CD14-positive monocyte (primary cell): ENCODE measurements around the gene AP5B1. TPM values are rescaled to one million over a fixed set of nuclear protein-coding genes. Genes with fewer than 3 reads are reported as not detected.

Experiments
- DNase-seq, 3 donors: peaks; one replicate each; pipeline ENCODE4 v3.0.0-alpha.2; 2011 to 2022
- H2AFZ ChIP-seq: 2 replicates; pipeline ENCODE4 v1.6.0; 2012; ENCODE audit warnings: mild to moderate bottlenecking, low read depth, low read length, inconsistent platforms; ENCODE audit not compliant: insufficient read depth, poor library complexity, severe bottlenecking
- H3K27ac ChIP-seq, 2 donors: 1 replicate in 1 of 2; 2 replicates in 1 of 2; pipeline ENCODE4 v1.5.1; 2012 to 2013; ENCODE audit warnings: low read length in 2 of 2, control low read depth in 1 of 2, inconsistent platforms in 1 of 2, low read depth in 1 of 2, mild to moderate bottlenecking in 1 of 2
- H3K27me3 ChIP-seq, 2 donors: one replicate each; pipeline versions ENCODE4 v1.6.0 to v1.6.1; 2011 to 2013; ENCODE audit warnings: low read length in 2 of 2; ENCODE audit not compliant: control insufficient read depth in 2 of 2, insufficient read depth in 2 of 2
- H3K36me3 ChIP-seq, 2 donors: replicated peaks in 1 of 2; 1 replicate in 1 of 2; 2 replicates in 1 of 2; pipeline versions ENCODE4 v1.5.1 to v1.6.1; 2012 to 2013; ENCODE audit warnings: low read length in 2 of 2, control low read depth in 1 of 2, inconsistent platforms in 1 of 2, mild to moderate bottlenecking in 1 of 2; ENCODE audit not compliant: insufficient read depth in 2 of 2, control insufficient read depth in 1 of 2
- H3K4me1 ChIP-seq, 2 donors: 1 replicate in 1 of 2; 2 replicates in 1 of 2; pipeline versions ENCODE4 v1.5.1 to v1.6.1; 2012 to 2013; ENCODE audit warnings: low read length in 2 of 2, control low read depth in 1 of 2, inconsistent platforms in 1 of 2, mild to moderate bottlenecking in 1 of 2, moderate library complexity in 1 of 2; ENCODE audit not compliant: insufficient read depth in 2 of 2, control insufficient read depth in 1 of 2
- H3K4me2 ChIP-seq: replicated peaks from 2 replicates; pipeline ENCODE3; 2012; ENCODE audit warnings: low read length, moderate library complexity, mild to moderate bottlenecking; ENCODE audit not compliant: poor library complexity, severe bottlenecking; ENCODE audit errors: extremely low read depth
- H3K4me3 ChIP-seq, 3 experiments: fragments of 200-600 bp in 1 of 3; sonication (generic) in 1 of 3; replicated peaks in 1 of 3; 1 replicate in 2 of 3; 2 replicates in 1 of 3; pipeline ENCODE4 v1.5.1; 2011 to 2013; ENCODE audit warnings: low read length in 3 of 3, mild to moderate bottlenecking in 3 of 3, control low read depth in 2 of 3, low read depth in 2 of 3, inconsistent platforms in 1 of 3, moderate library complexity in 1 of 3
- H3K79me2 ChIP-seq: 2 replicates; pipeline ENCODE4 v1.6.0; 2012; ENCODE audit warnings: mild to moderate bottlenecking, control low read depth, inconsistent platforms, low read length, moderate library complexity; ENCODE audit not compliant: insufficient read depth
- H3K9ac ChIP-seq: 2 replicates; pipeline ENCODE4 v1.6.0; 2017; ENCODE audit warnings: low read length, mild to moderate bottlenecking; ENCODE audit not compliant: insufficient read depth, poor library complexity, severe bottlenecking
- H3K9me3 ChIP-seq, 2 donors: replicated peaks in 1 of 2; 1 replicate in 1 of 2; 2 replicates in 1 of 2; pipeline versions ENCODE4 v1.5.1 to v1.6.1; 2012 to 2013; ENCODE audit warnings: low read length in 2 of 2, control low read depth in 1 of 2; ENCODE audit not compliant: control insufficient read depth in 1 of 2, insufficient read depth in 1 of 2
- H4K20me1 ChIP-seq: 2 replicates; pipeline ENCODE4 v1.6.0; 2012; ENCODE audit warnings: mild to moderate bottlenecking, low read length, control low read depth, moderate library complexity; ENCODE audit not compliant: insufficient read depth
- H3K27ac Mint-ChIP-seq, 7 donors: one replicate each; pipeline ENCODE4 v1.8.0; 2020; ENCODE audit warnings: mild to moderate bottlenecking in 7 of 7, mixed read lengths in 7 of 7, moderate library complexity in 6 of 7, inconsistent platforms in 2 of 7
- H3K27me3 Mint-ChIP-seq, 3 donors: one replicate each; pipeline ENCODE4 v1.8.0; 2021 to 2022; ENCODE audit warnings: low read depth in 3 of 3, mild to moderate bottlenecking in 3 of 3, mixed read lengths in 3 of 3, moderate library complexity in 3 of 3, inconsistent platforms in 1 of 3
- H3K36me3 Mint-ChIP-seq, 2 donors: one replicate each; pipeline ENCODE4 v1.8.0; 2020; ENCODE audit warnings: mixed read lengths in 2 of 2, inconsistent platforms in 1 of 2, mild to moderate bottlenecking in 1 of 2
- H3K4me1 Mint-ChIP-seq: one replicate; pipeline ENCODE4 v1.8.0; 2020; ENCODE audit warnings: mild to moderate bottlenecking, mixed read lengths
- H3K4me3 Mint-ChIP-seq, 2 donors: one replicate each; pipeline ENCODE4 v1.8.0; 2020; ENCODE audit warnings: mild to moderate bottlenecking in 2 of 2, mixed read lengths in 2 of 2, moderate library complexity in 1 of 2
- H3K9me3 Mint-ChIP-seq, 7 donors: one replicate each; pipeline ENCODE4 v1.8.0; 2020 to 2022; ENCODE audit warnings: mixed read lengths in 7 of 7, mild to moderate bottlenecking in 6 of 7, moderate library complexity in 6 of 7, inconsistent platforms in 2 of 7
- CTCF ChIP-seq: fragments of 200-600 bp; IDR thresholded peaks from one replicate; pipeline ENCODE4 v1.8.0; 2022; ENCODE audit warnings: antibody characterized with exemption, mild to moderate bottlenecking
- WGBS: methylation state at CpG from one replicate; pipeline ENCODE4 v1.1.5; 2013; ENCODE audit warnings: missing lambda C conversion rate; ENCODE audit not compliant: insufficient coverage; 5-methylcytosine and 5-hydroxymethylcytosine counted together
- intact Hi-C, 2 donors: fragments of 100-400 bp; cut with micrococcal nuclease; formaldehyde crosslinking; loops; one replicate each; pipeline versions ENCODE4 v1.15.0 to v1.15.1; 2023
- polyA plus RNA-seq, 3 donors: library from polyadenylated mRNA; depleted of rRNA in 1 of 3; unstranded in 2 of 3; stranded (reverse) in 1 of 3; fragments of 300-500 nt in 2 of 3; fragments of >200 nt in 1 of 3; fragmentation: Illumina TruSeq in 2 of 3; gene quantifications; 1 replicate in 2 of 3; 2 replicates in 1 of 3; pipeline ENCODE4 v1.2.3, GENCODE V29; 2012 to 2021

Gene AP5B1
- polyA plus RNA-seq, 3 donors = 33.7 to 46.4 (median 35.1) TPM

- no peak overlapping the region for H3K4me2 ChIP-seq
- H3K79me2 ChIP-seq = no peaks in the 10 kb centered on the region
- H3K27me3 Mint-ChIP-seq = peaks cover 23 to 42% (median 35%) of the 10 kb centered on the region in 3 donors
- peaks cover 0 to 2% (median under 1%) of the 10 kb centered on the region in 7 donors for H3K9me3 Mint-ChIP-seq
- intact Hi-C loops = no loop called here
- peaks cover 0 to 10% of the 10 kb centered on the region in 2 donors for H3K27me3 ChIP-seq
- no peak overlapping the region for H3K4me3 ChIP-seq
- peaks cover 13% of the 10 kb centered on the region for H3K4me1 Mint-ChIP-seq
- H3K36me3 Mint-ChIP-seq = peaks cover 0 to 2% of the 10 kb centered on the region in 2 donors
- peak overlapping the region in 1 of 2 donors; percentile 8 for H3K4me3 Mint-ChIP-seq
- no peaks in the 10 kb centered on the region for H3K36me3 ChIP-seq
- H3K27ac ChIP-seq = no peak overlapping the region
- H4K20me1 ChIP-seq = no peaks in the 10 kb centered on the region
- DNase-seq = no peak
- no peak overlapping the region for H3K9ac ChIP-seq
- TF ChIP-seq CTCF = no peak
- WGBS = 78% methylated on average over 13 of the region's 20 CpGs
- no peak overlapping the region for H2AFZ ChIP-seq
- no peak overlapping the region for H3K27ac Mint-ChIP-seq
- no peaks in the 10 kb centered on the region for H3K9me3 ChIP-seq
- H3K4me1 ChIP-seq = no peaks in the 10 kb centered on the region
Observed at GRCh38 chr11:65808744-65809341, 28.1 kb upstream of the AP5B1 start.

DNA sequence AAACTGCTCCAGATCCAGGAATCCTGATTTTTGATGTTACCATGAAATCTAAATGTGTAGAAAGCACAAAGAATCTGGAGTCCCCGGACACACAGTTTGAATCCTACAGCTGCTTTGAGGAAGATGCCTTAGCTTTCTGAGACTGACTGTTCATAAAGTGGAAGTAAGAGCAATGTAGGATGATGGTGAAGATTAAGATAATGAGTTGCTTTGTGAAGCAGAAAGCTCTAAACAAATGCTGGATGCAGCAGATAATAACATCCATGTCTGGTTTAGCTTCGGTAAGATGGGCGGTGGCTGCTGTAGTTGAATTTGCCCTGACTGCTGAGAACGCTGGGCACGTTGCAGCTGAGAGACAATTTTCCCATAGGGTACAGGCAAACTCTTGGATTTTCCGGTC, 26.2 kb upstream of the AP5B1 start:
- peaks cover 0 to 20% of the 10 kb centered on the region in 2 donors for H3K27me3 ChIP-seq
- peaks cover 18% of the 10 kb centered on the region for H3K4me1 Mint-ChIP-seq
- H3K27me3 Mint-ChIP-seq = peaks cover 36 to 59% (median 44%) of the 10 kb centered on the region in 3 donors
- no peak for TF ChIP-seq CTCF
- no peak for DNase-seq
- no peaks in the 10 kb centered on the region for H3K9me3 ChIP-seq
- H2AFZ ChIP-seq = no peak overlapping the region
- H3K4me3 Mint-ChIP-seq = no peak overlapping the region
- intact Hi-C loops = no loop called here
- H3K27ac Mint-ChIP-seq = no peak overlapping the region
- no peak overlapping the region for H3K27ac ChIP-seq
- 85% methylated on average over 6 of the region's 6 CpGs for WGBS
- no peak overlapping the region for H3K4me3 ChIP-seq
- no peaks in the 10 kb centered on the region for H3K36me3 ChIP-seq
- no peak overlapping the region for H3K4me2 ChIP-seq
- no peaks in the 10 kb centered on the region for H4K20me1 ChIP-seq
- no peaks in the 10 kb centered on the region for H3K79me2 ChIP-seq
- peaks cover 5 to 9% of the 10 kb centered on the region in 2 donors for H3K4me1 ChIP-seq
- H3K9ac ChIP-seq = no peak overlapping the region
- no peaks in the 10 kb centered on the region for H3K36me3 Mint-ChIP-seq
- H3K9me3 Mint-ChIP-seq = peaks cover 0 to 5% (median 1%) of the 10 kb centered on the region in 7 donors
